Neuronal stem cell (in vitro differentiated cells): Measurements from ENCODE around the gene NDUFC2.

ENCODE experiments used
- DNase-seq: peaks from one replicate; pipeline ENCODE4 v3.0.0-alpha.2; 2013; ENCODE audit warnings: low spot score
- H2AFZ ChIP-seq: one replicate; pipeline ENCODE4 v1.6.1; 2013; ENCODE audit warnings: mild to moderate bottlenecking, low read length, inconsistent platforms
- H2AK5ac ChIP-seq: 2 replicates; pipeline ENCODE4 v1.6.1; 2013; ENCODE audit warnings: low read depth, mild to moderate bottlenecking, inconsistent platforms, low read length, moderate library complexity, mixed read lengths
- H2BK120ac ChIP-seq: 2 replicates; pipeline ENCODE4 v1.6.1; 2013; ENCODE audit warnings: low read depth, mild to moderate bottlenecking, inconsistent platforms, low read length, moderate library complexity, mixed read lengths
- H2BK12ac ChIP-seq: one replicate; pipeline ENCODE4 v1.6.1; 2013; ENCODE audit warnings: low read length, inconsistent platforms
- H2BK15ac ChIP-seq: 2 replicates; pipeline ENCODE4 v1.6.1; 2013; ENCODE audit warnings: mild to moderate bottlenecking, low read length, inconsistent platforms, mixed read lengths
- H2BK5ac ChIP-seq: one replicate; pipeline ENCODE4 v1.6.1; 2013; ENCODE audit warnings: inconsistent platforms, mild to moderate bottlenecking, low read length, moderate library complexity
- H3K14ac ChIP-seq: one replicate; pipeline ENCODE4 v1.6.1; 2013; ENCODE audit warnings: low read length, inconsistent platforms
- H3K18ac ChIP-seq: 2 replicates; pipeline ENCODE4 v1.6.1; 2013; ENCODE audit warnings: low read length, inconsistent platforms
- H3K23ac ChIP-seq: 2 replicates; pipeline ENCODE4 v1.6.1; 2013; ENCODE audit warnings: low read depth, mild to moderate bottlenecking, mixed read lengths, low read length, inconsistent platforms; ENCODE audit not compliant: poor library complexity
- H3K27ac ChIP-seq: replicated peaks from 3 replicates; pipeline ENCODE4 v1.5.1; 2013; ENCODE audit warnings: low read length, inconsistent platforms
- H3K27me3 ChIP-seq, 3 experiments: 2 replicates each; pipeline ENCODE4 v1.6.1; 2013; ENCODE audit warnings: low read length in 3 of 3, mild to moderate bottlenecking in 2 of 3, inconsistent platforms in 1 of 3, low read depth in 1 of 3, mixed read lengths in 1 of 3, moderate library complexity in 1 of 3; ENCODE audit not compliant: control insufficient read depth in 3 of 3, insufficient read depth in 3 of 3
- H3K36me3 ChIP-seq, 2 donors: replicated peaks in 1 of 2; 2 replicates each; pipeline ENCODE4 v1.6.1; 2013; ENCODE audit warnings: low read length in 2 of 2; ENCODE audit not compliant: control insufficient read depth in 2 of 2, insufficient read depth in 2 of 2
- H3K4ac ChIP-seq: 2 replicates; pipeline ENCODE4 v1.6.1; 2013; ENCODE audit warnings: inconsistent platforms, mild to moderate bottlenecking, low read length, moderate library complexity
- H3K4me1 ChIP-seq, 2 donors: 1 replicate in 1 of 2; 2 replicates in 1 of 2; pipeline ENCODE4 v1.6.1; 2013; ENCODE audit warnings: low read length in 2 of 2, low read depth in 1 of 2; ENCODE audit not compliant: control insufficient read depth in 2 of 2, insufficient read depth in 1 of 2
- H3K4me2 ChIP-seq: one replicate; pipeline ENCODE4 v1.6.1; 2013; ENCODE audit warnings: mild to moderate bottlenecking, low read length, inconsistent platforms; ENCODE audit not compliant: insufficient read depth, poor library complexity, severe bottlenecking
- H3K4me3 ChIP-seq, 2 donors: 2 replicates each; pipeline ENCODE4 v1.5.1; 2013; ENCODE audit warnings: low read length in 2 of 2, mild to moderate bottlenecking in 2 of 2, inconsistent platforms in 1 of 2, moderate library complexity in 1 of 2
- H3K79me1 ChIP-seq: one replicate; pipeline ENCODE4 v1.6.1; 2013; ENCODE audit warnings: low read depth, mild to moderate bottlenecking, inconsistent platforms, low read length, moderate library complexity
- H3K9ac ChIP-seq: one replicate; pipeline ENCODE4 v1.6.1; 2013; ENCODE audit warnings: mild to moderate bottlenecking, low read depth, low read length, inconsistent platforms; ENCODE audit not compliant: poor library complexity
- H3K9me3 ChIP-seq, 2 donors: replicated peaks in 1 of 2; 2 replicates each; pipeline versions ENCODE3 to v1.6.1; 2013; ENCODE audit warnings: low read length in 2 of 2, mild to moderate bottlenecking in 2 of 2, inconsistent platforms in 1 of 2, low read depth in 1 of 2, mixed read lengths in 1 of 2, moderate library complexity in 1 of 2; ENCODE audit not compliant: control insufficient read depth in 2 of 2, insufficient read depth in 1 of 2
- H4K8ac ChIP-seq: one replicate; pipeline ENCODE4 v1.6.1; 2013; ENCODE audit warnings: low read depth, mild to moderate bottlenecking, inconsistent platforms, low read length, moderate library complexity
- H4K91ac ChIP-seq: one replicate; pipeline ENCODE4 v1.6.1; 2013; ENCODE audit warnings: low read length, low read depth, mild to moderate bottlenecking, inconsistent platforms; ENCODE audit not compliant: poor library complexity
- WGBS, 2 donors: extraction: QIAGEN DNeasy Blood & Tissue Kit; methylation state at CpG; one replicate each; pipeline ENCODE4 v1.1.7; 2013; ENCODE audit warnings: missing lambda C conversion rate in 2 of 2, mixed read lengths in 1 of 2; ENCODE audit not compliant: insufficient read length in 2 of 2, insufficient replicate concordance in 1 of 2; ENCODE audit errors: extremely low coverage in 2 of 2; 5-methylcytosine and 5-hydroxymethylcytosine counted together

Gene NDUFC2

GRCh38 chr11:78110830-78111229, 31.2 kb upstream of the NDUFC2 start:
- Histone ChIP-seq H3K9ac (no peak overlapping the region), H2BK12ac (no peak overlapping the region), H3K4me2 (no peak overlapping the region), H4K91ac (no peak overlapping the region), H3K4ac (no peak overlapping the region), H2BK5ac (no peak overlapping the region), H3K4me1 (peaks cover 0 to 14% of the 10 kb centered on the region in 2 donors), H3K9me3 (no peaks in the 10 kb centered on the region), H3K18ac (no peak overlapping the region), H2BK120ac (no peak overlapping the region), H4K8ac (no peak overlapping the region), H2AK5ac (no peak overlapping the region), H3K79me1 (no peaks in the 10 kb centered on the region), H3K4me3 (no peak overlapping the region), H2BK15ac (no peak overlapping the region), H3K14ac (no peak overlapping the region), H3K36me3 (peaks cover 18 to 74% of the 10 kb centered on the region in 2 donors), H3K27me3 (no peaks in the 10 kb centered on the region), H3K23ac (no peak overlapping the region), H3K27ac (no peak overlapping the region), H2AFZ (no peak overlapping the region)
- no peak for DNase-seq
- no CpG with 5 or more reads among the region's 2 CpGs for WGBS, 2 donors

- DNase-seq = no peak
- Histone ChIP-seq H3K4me3 (no peak overlapping the region), H3K4me2 (no peak overlapping the region), H2BK15ac (no peak overlapping the region), H3K79me1 (no peaks in the 10 kb centered on the region), H2AFZ (no peak overlapping the region), H3K9ac (no peak overlapping the region), H3K4ac (no peak overlapping the region), H3K14ac (no peak overlapping the region), H2AK5ac (no peak overlapping the region), H2BK12ac (no peak overlapping the region), H4K91ac (no peak overlapping the region), H2BK120ac (no peak overlapping the region), H3K23ac (no peak overlapping the region), H3K27ac (no peak overlapping the region), H3K9me3 (no peaks in the 10 kb centered on the region), H2BK5ac (no peak overlapping the region), H3K18ac (no peak overlapping the region), H4K8ac (no peak overlapping the region), H3K27me3 (no peaks in the 10 kb centered on the region), H3K36me3 (peaks cover 18 to 73% of the 10 kb centered on the region in 2 donors), H3K4me1 (peaks cover 0 to 14% of the 10 kb centered on the region in 2 donors)
- WGBS, 2 donors = no CpG with 5 or more reads among the region's 5 CpGs
Observed at GRCh38 chr11:78110351-78110750, 30.7 kb upstream of the NDUFC2 start.

- Histone ChIP-seq H3K9ac (no peak overlapping the region), H3K4me3 (no peak overlapping the region), H2BK5ac (no peak overlapping the region), H2AK5ac (no peak overlapping the region), H2BK120ac (no peak overlapping the region), H3K18ac (no peak overlapping the region), H3K79me1 (no peaks in the 10 kb centered on the region), H2AFZ (no peak overlapping the region), H2BK15ac (no peak overlapping the region), H3K14ac (no peak overlapping the region), H3K4me1 (peaks cover 0 to 14% of the 10 kb centered on the region in 2 donors), H4K91ac (no peak overlapping the region), H3K23ac (no peak overlapping the region), H2BK12ac (no peak overlapping the region), H3K4ac (no peak overlapping the region), H3K9me3 (no peaks in the 10 kb centered on the region), H4K8ac (no peak overlapping the region), H3K27me3 (no peaks in the 10 kb centered on the region), H3K27ac (no peak overlapping the region), H3K4me2 (no peak overlapping the region), H3K36me3 (peaks cover 18 to 81% of the 10 kb centered on the region in 2 donors)
- WGBS, 2 donors = no CpG with 5 or more reads among the region's 3 CpGs
- DNase-seq = no peak
Observed at GRCh38 chr11:78109081-78110015, 29.7 kb upstream of the NDUFC2 start.

- H3K4me3 ChIP-seq = no peak overlapping the region
- WGBS, 2 donors = no CpG with 5 or more reads among the region's 2 CpGs
- H2AFZ ChIP-seq = no peak overlapping the region
- H4K91ac ChIP-seq = no peak overlapping the region
- no peak overlapping the region for H3K9ac ChIP-seq
- no peak overlapping the region for H3K4me2 ChIP-seq
- H3K4ac ChIP-seq = no peak overlapping the region
- H2AK5ac ChIP-seq = no peak overlapping the region
- H3K18ac ChIP-seq = no peak overlapping the region
- H3K14ac ChIP-seq = no peak overlapping the region
- H3K27me3 ChIP-seq = no peaks in the 10 kb centered on the region
- H2BK120ac ChIP-seq = no peak overlapping the region
- DNase-seq = no peak
- H2BK15ac ChIP-seq = no peak overlapping the region
- no peak overlapping the region for H2BK5ac ChIP-seq
- H4K8ac ChIP-seq = no peak overlapping the region
- H3K4me1 ChIP-seq = no peaks in the 10 kb centered on the region
- H2BK12ac ChIP-seq = no peak overlapping the region
- peaks cover 10 to 84% of the 10 kb centered on the region in 2 donors for H3K36me3 ChIP-seq
- H3K9me3 ChIP-seq = no peaks in the 10 kb centered on the region
- no peaks in the 10 kb centered on the region for H3K79me1 ChIP-seq
- H3K27ac ChIP-seq = no peak overlapping the region
- no peak overlapping the region for H3K23ac ChIP-seq
Observed at GRCh38 chr11:78100676-78101472, 21.2 kb upstream of the NDUFC2 start.
